PC-3 (cell line): ENCODE measurements around the gene LRPAP1. TPM values are rescaled to one million over a fixed set of nuclear protein-coding genes. Genes with fewer than 3 reads are reported as not detected.

Experiments
- ATAC-seq: fragments of 200-7000 bp; cut with Tn5 transposase; 2 replicates; pipeline ENCODE4 v1.9.1; 2020; ENCODE audit warnings: mild to moderate bottlenecking, moderate library complexity
- BruUV-seq: library from RNA; stranded (reverse); fragments of 400-500 nt; replicated peaks from 2 replicates; lab custom pipeline; 2021; lab: Mats Ljungman, UMichigan
- CTCF ChIA-PET: fragments of 300-600 bp; sonication (Branson Sonifier 250); formaldehyde crosslinking; loops from one replicate; lab custom pipeline; 2022; ENCODE audit warnings: antibody characterized with exemption; lab: Charles Lee
- POLR2A ChIA-PET: fragments of 300-600 bp; sonication (Branson Sonifier 250); formaldehyde crosslinking; loops from one replicate; lab custom pipeline; 2022; ENCODE audit warnings: antibody characterized with exemption; ENCODE audit not compliant: unreplicated experiment; lab: Charles Lee
- DNase-seq: peaks from one replicate; pipeline ENCODE4 v3.0.0-alpha.2; 2015
- H2AFZ ChIP-seq: fragments of 300-600 bp; sonication (generic); 2 replicates; pipeline ENCODE4 v1.6.0; 2016; ENCODE audit warnings: antibody characterized with exemption, low read length
- H3F3A ChIP-seq: fragments of 300-600 bp; sonication (generic); one replicate; pipeline ENCODE4 v1.6.0; 2017; ENCODE audit warnings: antibody characterized with exemption, low read length, control low read depth, mild to moderate bottlenecking; ENCODE audit not compliant: unreplicated experiment
- H3K27ac ChIP-seq: fragments of 300-600 bp; sonication (generic); 2 replicates; pipeline ENCODE4 v1.5.1; 2016; ENCODE audit warnings: mild to moderate bottlenecking, low read length
- H3K27me3 ChIP-seq: fragments of 300-600 bp; sonication (generic); 2 replicates; pipeline ENCODE4 v1.6.1; 2016; ENCODE audit warnings: low read length, mixed read lengths
- H3K36me3 ChIP-seq: fragments of 300-600 bp; sonication (generic); 2 replicates; pipeline ENCODE4 v1.6.1; 2016; ENCODE audit warnings: low read depth, mixed run types, low read length, mixed read lengths
- H3K4me1 ChIP-seq: fragments of 300-600 bp; sonication (generic); 2 replicates; pipeline ENCODE4 v1.5.1; 2016; ENCODE audit warnings: low read length; ENCODE audit not compliant: insufficient read depth
- H3K4me2 ChIP-seq: fragments of 300-600 bp; sonication (generic); 2 replicates; pipeline ENCODE4 v1.6.0; 2016; ENCODE audit warnings: low read length
- H3K4me3 ChIP-seq: fragments of 300-600 bp; sonication (generic); 2 replicates; pipeline ENCODE4 v1.5.1; 2016; ENCODE audit warnings: mild to moderate bottlenecking, low read length, mixed read lengths
- H3K79me2 ChIP-seq: fragments of 300-600 bp; sonication (generic); 2 replicates; pipeline ENCODE4 v1.6.1; 2017; ENCODE audit warnings: low read length, mixed read lengths
- H3K9ac ChIP-seq: fragments of 300-600 bp; sonication (generic); 2 replicates; pipeline ENCODE4 v1.6.0; 2016; ENCODE audit warnings: mild to moderate bottlenecking, low read length
- H3K9me2 ChIP-seq: fragments of 300-600 bp; sonication (generic); replicated peaks from 2 replicates; pipeline ENCODE4 v1.6.1; 2016; ENCODE audit warnings: mixed run types, low read length, mixed read lengths
- H3K9me3 ChIP-seq: fragments of 300-600 bp; sonication (generic); 2 replicates; pipeline ENCODE4 v1.6.1; 2016; ENCODE audit warnings: low read length, mixed read lengths
- H4K20me1 ChIP-seq: fragments of 300-600 bp; sonication (generic); 2 replicates; pipeline ENCODE4 v1.6.1; 2016; ENCODE audit warnings: low read length, mixed read lengths
- EZH2 ChIP-seq: fragments of 300-600 bp; sonication (generic); IDR thresholded peaks from one replicate; pipeline ENCODE4 v1.6.1; 2017; ENCODE audit warnings: antibody characterized with exemption, mild to moderate bottlenecking, low read length; ENCODE audit not compliant: unreplicated experiment
- EZH2phosphoT487 ChIP-seq: fragments of 300-600 bp; sonication (generic); IDR thresholded peaks from 2 replicates; pipeline ENCODE4 v1.6.1; 2018; ENCODE audit warnings: mild to moderate bottlenecking, antibody characterized with exemption, low read length, borderline replicate concordance
- intact Hi-C: fragments of 100-400 bp; cut with micrococcal nuclease; formaldehyde crosslinking; loops from 2 replicates; pipeline ENCODE4 v1.9.0; 2023
- total RNA-seq: library from RNA; depleted of rRNA; stranded (reverse); fragments of >200 nt; gene quantifications from 2 replicates; pipeline ENCODE4 v1.2.3, GENCODE V29; 2014
- TF ChIP-seq, protein P1 (sequence below): fragments of 300-600 bp; sonication (generic); conservative IDR thresholded peaks from 2 replicates; pipeline ENCODE4 v1.5.1; 2017; ENCODE audit warnings: antibody characterized with exemption, low read depth, mild to moderate bottlenecking, low read length

LRPAP1 gene
- total RNA-seq, 1 experiment from 2014 or later, result 133 TPM

- H3K9ac ChIP-seq, result no peak overlapping the region
- peak overlapping the region; percentile 86; the same call in 1 of the 2 replicates for H3K4me2 ChIP-seq
- no peaks in the 10 kb centered on the region for H3K79me2 ChIP-seq
- no peaks in the 10 kb centered on the region for H3K9me3 ChIP-seq
- no peaks in the 10 kb centered on the region for H3K9me2 ChIP-seq
- peaks cover 23% of the 10 kb centered on the region for H3K4me1 ChIP-seq
- CTCF ChIA-PET, result no interaction called here
- no peak for DNase-seq
- no peaks in the 10 kb centered on the region for H3F3A ChIP-seq
- H2AFZ ChIP-seq, result no peak overlapping the region
- ATAC-seq, result no peak
- no peak for TF ChIP-seq EZH2phosphoT487
- TF ChIP-seq, protein P1, sequence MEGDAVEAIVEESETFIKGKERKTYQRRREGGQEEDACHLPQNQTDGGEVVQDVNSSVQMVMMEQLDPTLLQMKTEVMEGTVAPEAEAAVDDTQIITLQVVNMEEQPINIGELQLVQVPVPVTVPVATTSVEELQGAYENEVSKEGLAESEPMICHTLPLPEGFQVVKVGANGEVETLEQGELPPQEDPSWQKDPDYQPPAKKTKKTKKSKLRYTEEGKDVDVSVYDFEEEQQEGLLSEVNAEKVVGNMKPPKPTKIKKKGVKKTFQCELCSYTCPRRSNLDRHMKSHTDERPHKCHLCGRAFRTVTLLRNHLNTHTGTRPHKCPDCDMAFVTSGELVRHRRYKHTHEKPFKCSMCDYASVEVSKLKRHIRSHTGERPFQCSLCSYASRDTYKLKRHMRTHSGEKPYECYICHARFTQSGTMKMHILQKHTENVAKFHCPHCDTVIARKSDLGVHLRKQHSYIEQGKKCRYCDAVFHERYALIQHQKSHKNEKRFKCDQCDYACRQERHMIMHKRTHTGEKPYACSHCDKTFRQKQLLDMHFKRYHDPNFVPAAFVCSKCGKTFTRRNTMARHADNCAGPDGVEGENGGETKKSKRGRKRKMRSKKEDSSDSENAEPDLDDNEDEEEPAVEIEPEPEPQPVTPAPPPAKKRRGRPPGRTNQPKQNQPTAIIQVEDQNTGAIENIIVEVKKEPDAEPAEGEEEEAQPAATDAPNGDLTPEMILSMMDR, result no peak
- no peak for TF ChIP-seq EZH2
- no peaks in the 10 kb centered on the region for H3K36me3 ChIP-seq
- H4K20me1 ChIP-seq, result no peaks in the 10 kb centered on the region
- H3K4me3 ChIP-seq, result peak overlapping the region; percentile 65; the same call in 1 of the 2 replicates
- no peaks in the 10 kb centered on the region for H3K27me3 ChIP-seq
- no TSS peak for BruUV-seq
- POLR2A ChIA-PET, result no interaction called here
- intact Hi-C loops, result no loop called here
- H3K27ac ChIP-seq, result no peak overlapping the region
Observed at GRCh38 chr4:3485886-3486540, 46.2 kb downstream of the LRPAP1 start.

DNA sequence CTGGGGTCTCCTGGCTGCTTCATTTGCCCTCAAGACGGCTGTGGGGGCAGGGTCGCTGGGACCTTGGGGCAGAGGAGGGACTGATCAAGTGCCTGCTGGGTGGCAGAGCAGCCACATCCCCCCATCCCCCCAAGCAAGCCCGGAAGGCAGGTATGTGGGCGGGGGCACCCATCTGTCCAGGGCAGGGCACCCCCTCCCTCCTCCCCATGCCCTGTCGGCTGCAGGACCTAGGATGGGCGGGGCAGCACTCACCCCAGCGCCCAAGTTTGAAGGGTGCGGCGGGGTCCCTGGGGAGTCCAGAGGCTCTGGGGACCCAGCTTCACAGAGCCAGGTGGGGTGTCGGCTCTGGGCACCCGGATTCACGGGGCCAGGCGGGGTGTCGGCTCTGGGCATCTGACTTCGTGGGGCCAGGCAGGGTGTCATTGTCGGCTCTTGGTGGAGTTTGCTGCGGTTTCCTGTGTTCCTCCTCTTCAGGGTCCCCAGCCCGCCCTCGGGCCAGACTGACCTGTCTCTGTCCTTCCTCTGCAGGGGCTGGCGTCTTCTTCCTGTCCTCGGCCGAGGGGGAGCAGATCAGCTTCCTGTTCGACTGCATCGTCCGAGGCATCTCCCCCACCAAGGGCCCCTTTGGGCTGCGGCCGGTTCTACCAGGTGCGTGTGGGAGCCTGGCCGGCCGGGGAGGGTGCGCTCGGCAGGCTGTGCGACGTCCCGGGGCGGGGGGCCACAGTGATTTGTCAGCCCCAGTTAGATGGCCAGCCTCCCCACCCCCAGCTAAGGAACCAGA lies 47.0 kb downstream of the LRPAP1 start:
- Histone ChIP-seq H3K27ac (peak overlapping the region; percentile 41; the same call in 1 of the 2 replicates), H3K4me2 (peak overlapping the region; percentile 86), H3K9me3 (no peaks in the 10 kb centered on the region), H3K79me2 (no peaks in the 10 kb centered on the region), H3K27me3 (no peaks in the 10 kb centered on the region), H3K4me3 (peak overlapping the region; percentile 65), H3K4me1 (peaks cover 23% of the 10 kb centered on the region), H3F3A (no peaks in the 10 kb centered on the region), H4K20me1 (no peaks in the 10 kb centered on the region), H2AFZ (peak overlapping the region; percentile 61), H3K36me3 (no peaks in the 10 kb centered on the region), H3K9ac (peak overlapping the region; percentile 25), H3K9me2 (no peaks in the 10 kb centered on the region)
- DNase-seq, result peak; percentile 31
- TF ChIP-seq, protein P1, result no peak
- TF ChIP-seq EZH2 (no peak), EZH2phosphoT487 (no peak)
- ATAC-seq, result peak; percentile 21
- CTCF ChIA-PET, result no interaction called here
- BruUV-seq, result TSS peak; percentile 48
- POLR2A ChIA-PET, result no interaction called here
- intact Hi-C loops, result no loop called here
